ENCODE results near the gene WRAP73. TPM values are rescaled to one million over a fixed set of nuclear protein-coding genes. Genes with fewer than 3 reads are reported as not detected.

The WRAP73 gene
- total RNA-seq, 1 experiment from 2014 or later, result 14.9 TPM

DNA sequence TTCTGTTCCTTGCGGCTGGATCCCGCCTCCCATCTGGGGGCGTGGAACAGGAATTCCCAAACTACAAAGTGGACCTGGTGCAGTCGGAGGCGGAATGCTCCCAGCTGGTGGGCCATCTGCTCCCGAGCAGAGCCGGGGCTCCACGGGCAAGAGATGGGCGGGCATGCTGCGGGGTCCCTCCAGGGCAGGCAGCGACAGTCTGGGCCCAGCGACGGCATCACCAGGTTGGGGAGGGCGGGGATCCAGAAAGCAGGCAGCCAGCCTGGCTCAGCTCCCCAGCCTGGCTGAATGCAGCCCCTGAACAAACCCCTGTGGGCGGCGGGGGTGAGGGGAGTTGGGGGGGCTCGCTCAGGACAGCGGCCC is 42.2 kb downstream of the WRAP73 start:
- BruUV-seq (replicated peaks), result no TSS peak

GRCh38 chr1:3606779-3607702 is 42.9 kb downstream of the WRAP73 start:
- Mint-ChIP-seq H3K27me3 (ENCODE audit: unreplicated experiment) (no peaks in the 10 kb centered on the region), H3K4me1 (ENCODE audit: low read depth, unreplicated experiment) (no peaks in the 10 kb centered on the region), H3K27ac (ENCODE audit: unreplicated experiment) (no peak overlapping the region), H3K4me3 (ENCODE audit: low read depth, unreplicated experiment) (no peak overlapping the region), H3K9me3 (ENCODE audit: low read depth, unreplicated experiment) (no peaks in the 10 kb centered on the region), H3K36me3 (ENCODE audit: insufficient read depth, unreplicated experiment) (peaks cover 13% of the 10 kb centered on the region)
- no TSS peak for BruUV-seq (replicated peaks)
- TF ChIP-seq CTCF (IDR thresholded peaks at IDR 0.05; ENCODE audit: unreplicated experiment), result no peak
- DNase-seq, result no peak
- CTCF ChIA-PET, result no interaction called here
- intact Hi-C loops (cut with micrococcal nuclease; ENCODE audit: unreplicated experiment), result no loop called here

More for the DNA sequence above, 42.2 kb downstream of the WRAP73 start:
- TF ChIP-seq CTCF (IDR thresholded peaks at IDR 0.05; ENCODE audit: unreplicated experiment), result no peak
- Mint-ChIP-seq H3K27me3 (ENCODE audit: unreplicated experiment) (no peaks in the 10 kb centered on the region), H3K36me3 (ENCODE audit: insufficient read depth, unreplicated experiment) (peaks cover 13% of the 10 kb centered on the region), H3K4me3 (ENCODE audit: low read depth, unreplicated experiment) (no peak overlapping the region), H3K27ac (ENCODE audit: unreplicated experiment) (no peak overlapping the region), H3K9me3 (ENCODE audit: low read depth, unreplicated experiment) (no peaks in the 10 kb centered on the region), H3K4me1 (ENCODE audit: low read depth, unreplicated experiment) (no peaks in the 10 kb centered on the region)
- no peak for DNase-seq
- intact Hi-C loops (cut with micrococcal nuclease; ENCODE audit: unreplicated experiment), result no loop called here
- CTCF ChIA-PET, result no interaction called here

DNA sequence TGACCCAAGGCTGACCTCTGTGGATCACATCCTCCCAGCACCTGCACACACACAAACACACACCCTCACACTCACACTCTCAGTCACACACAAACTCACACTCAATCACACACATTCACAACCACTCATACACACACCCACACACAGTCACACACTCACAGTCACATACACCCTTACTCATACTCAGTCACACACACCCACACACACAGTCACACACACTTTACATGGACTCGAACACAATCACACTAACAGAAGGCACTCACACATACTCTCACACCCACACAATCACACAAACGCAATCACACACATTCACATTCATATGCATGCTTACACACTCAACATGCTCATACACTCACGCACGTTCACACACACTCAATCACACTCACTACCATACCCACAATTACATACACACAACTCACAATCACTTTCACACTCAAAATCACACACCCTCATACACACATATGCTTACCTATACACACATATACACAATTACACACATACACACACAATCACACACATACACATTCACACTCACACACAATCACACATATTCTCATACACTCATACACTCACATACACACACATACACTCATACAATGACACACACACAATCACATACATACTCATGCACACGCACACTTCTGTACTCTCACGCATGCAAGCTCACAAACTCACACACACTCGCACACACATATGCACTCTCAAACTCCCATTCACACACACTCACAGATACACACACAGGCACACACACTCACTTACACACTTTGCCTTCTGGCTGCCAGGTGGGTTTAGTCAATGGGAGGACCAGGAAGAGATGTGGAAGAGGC is 44.7 kb downstream of the WRAP73 start:
- H3K9me3 Mint-ChIP-seq (ENCODE audit: low read depth, unreplicated experiment), result no peaks in the 10 kb centered on the region
- BruUV-seq (replicated peaks), result no TSS peak
- H3K4me3 Mint-ChIP-seq (ENCODE audit: low read depth, unreplicated experiment), result no peak overlapping the region
- TF ChIP-seq CTCF (IDR thresholded peaks at IDR 0.05; ENCODE audit: unreplicated experiment), result no peak
- H3K4me1 Mint-ChIP-seq (ENCODE audit: low read depth, unreplicated experiment), result no peaks in the 10 kb centered on the region
- no peaks in the 10 kb centered on the region for H3K36me3 Mint-ChIP-seq (ENCODE audit: insufficient read depth, unreplicated experiment)
- no peak overlapping the region for H3K27ac Mint-ChIP-seq (ENCODE audit: unreplicated experiment)
- DNase-seq, result no peak
- intact Hi-C loops (cut with micrococcal nuclease; ENCODE audit: unreplicated experiment), result no loop called here
- H3K27me3 Mint-ChIP-seq (ENCODE audit: unreplicated experiment), result no peaks in the 10 kb centered on the region
- CTCF ChIA-PET, result interaction anchor here (0.8 to 1.5 kb wide), 3 partner anchors 14 to 152 kb away, joined by 3 to 4 read pairs (median 3); no protein-coding TSS in a partner anchor

DNA sequence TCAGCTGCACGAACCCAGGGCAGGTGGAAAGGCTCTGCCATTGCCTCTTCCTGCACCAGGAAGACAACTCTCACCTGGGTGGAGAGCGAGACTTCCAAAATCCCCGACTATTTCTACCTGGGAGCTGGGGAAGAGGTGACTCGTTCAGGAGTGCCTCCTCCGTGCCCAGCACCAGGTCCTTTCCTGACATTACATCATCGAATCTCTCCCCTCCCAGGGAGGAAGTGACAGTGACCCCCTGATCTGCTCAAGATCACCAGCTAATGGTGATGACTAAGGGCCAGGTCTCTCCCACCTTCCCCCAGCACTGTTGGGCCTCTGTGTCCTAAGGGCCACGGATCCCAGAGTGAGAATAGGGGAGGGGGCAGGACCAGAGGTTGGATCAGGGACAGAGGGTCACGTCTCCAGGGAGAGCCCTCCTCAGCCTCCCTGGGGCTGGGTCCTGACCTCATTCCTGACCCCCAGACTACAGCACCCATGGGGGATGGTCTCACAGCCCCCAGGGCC is 45.4 kb downstream of the WRAP73 start:
- no peak overlapping the region for H3K27ac Mint-ChIP-seq (ENCODE audit: unreplicated experiment)

More for the DNA sequence above, 45.4 kb downstream of the WRAP73 start:
- TF ChIP-seq CTCF (IDR thresholded peaks at IDR 0.05; ENCODE audit: unreplicated experiment), result no peak
- peak; percentile 28 for DNase-seq
- BruUV-seq (replicated peaks), result no TSS peak
- intact Hi-C loops (cut with micrococcal nuclease; ENCODE audit: unreplicated experiment), result no loop called here
- no peaks in the 10 kb centered on the region for H3K4me1 Mint-ChIP-seq (ENCODE audit: low read depth, unreplicated experiment)
- H3K9me3 Mint-ChIP-seq (ENCODE audit: low read depth, unreplicated experiment), result no peaks in the 10 kb centered on the region
- no peak overlapping the region for H3K4me3 Mint-ChIP-seq (ENCODE audit: low read depth, unreplicated experiment)
- CTCF ChIA-PET, result interaction anchor here (0.8 to 1.5 kb wide), 3 partner anchors 15 to 151 kb away, joined by 3 to 4 read pairs (median 3); no protein-coding TSS in a partner anchor
- no peaks in the 10 kb centered on the region for H3K27me3 Mint-ChIP-seq (ENCODE audit: unreplicated experiment)
- H3K36me3 Mint-ChIP-seq (ENCODE audit: insufficient read depth, unreplicated experiment), result no peaks in the 10 kb centered on the region
